Measurements from ENCODE around the gene FAM83E.

FAM83E gene

GRCh38 chr19:48627865-48628314 lies 13.0 kb upstream of the FAM83E start:
- no peak for DNase-seq

DNA sequence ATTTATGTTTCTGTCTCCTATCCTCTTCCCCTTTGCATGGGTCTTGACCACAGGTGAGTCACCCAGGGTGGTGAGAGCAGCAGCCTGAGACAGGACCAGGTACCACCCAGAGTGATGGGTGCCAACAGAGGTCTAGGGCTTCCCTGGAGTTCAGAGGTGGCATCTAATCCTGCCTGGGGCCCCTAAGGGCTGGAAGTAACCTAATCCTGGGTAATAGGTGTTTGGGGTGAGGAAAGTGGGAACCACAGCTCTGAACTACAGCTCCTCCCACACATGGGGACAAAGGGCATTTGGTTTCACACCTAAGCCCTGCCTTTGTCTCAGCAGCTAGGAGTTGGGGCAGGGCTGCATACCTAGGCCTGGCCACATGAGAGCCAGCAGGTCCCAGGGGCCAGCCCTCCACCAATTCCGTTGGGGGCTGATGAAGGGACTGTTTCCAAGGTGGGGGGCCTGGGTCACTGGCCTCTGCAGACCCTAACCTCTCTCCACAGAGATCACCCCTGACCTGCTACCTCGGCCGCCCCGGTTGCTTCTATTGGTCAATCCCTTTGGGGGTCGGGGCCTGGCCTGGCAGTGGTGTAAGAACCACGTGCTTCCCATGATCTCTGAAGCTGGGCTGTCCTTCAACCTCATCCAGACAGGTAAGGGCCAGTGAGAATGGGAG lies 12.5 kb upstream of the FAM83E start:
- DNase-seq = no peak

DNA sequence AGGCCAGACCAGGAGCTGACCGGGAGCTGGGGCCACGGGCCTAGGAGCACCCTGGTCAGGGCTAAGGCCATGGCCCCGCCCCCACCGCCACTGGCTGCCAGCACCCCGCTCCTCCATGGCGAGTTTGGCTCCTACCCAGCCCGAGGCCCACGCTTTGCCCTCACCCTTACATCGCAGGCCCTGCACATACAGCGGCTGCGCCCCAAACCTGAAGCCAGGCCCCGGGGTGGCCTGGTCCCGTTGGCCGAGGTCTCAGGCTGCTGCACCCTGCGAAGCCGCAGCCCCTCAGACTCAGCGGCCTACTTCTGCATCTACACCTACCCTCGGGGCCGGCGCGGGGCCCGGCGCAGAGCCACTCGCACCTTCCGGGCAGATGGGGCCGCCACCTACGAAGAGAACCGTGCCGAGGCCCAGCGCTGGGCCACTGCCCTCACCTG lies 11.0 kb upstream of the FAM83E start:
- no peak for DNase-seq

- DNase-seq = no peak
Observed at GRCh38 chr19:48624791-48625723, 10.2 kb upstream of the FAM83E start.

DNA sequence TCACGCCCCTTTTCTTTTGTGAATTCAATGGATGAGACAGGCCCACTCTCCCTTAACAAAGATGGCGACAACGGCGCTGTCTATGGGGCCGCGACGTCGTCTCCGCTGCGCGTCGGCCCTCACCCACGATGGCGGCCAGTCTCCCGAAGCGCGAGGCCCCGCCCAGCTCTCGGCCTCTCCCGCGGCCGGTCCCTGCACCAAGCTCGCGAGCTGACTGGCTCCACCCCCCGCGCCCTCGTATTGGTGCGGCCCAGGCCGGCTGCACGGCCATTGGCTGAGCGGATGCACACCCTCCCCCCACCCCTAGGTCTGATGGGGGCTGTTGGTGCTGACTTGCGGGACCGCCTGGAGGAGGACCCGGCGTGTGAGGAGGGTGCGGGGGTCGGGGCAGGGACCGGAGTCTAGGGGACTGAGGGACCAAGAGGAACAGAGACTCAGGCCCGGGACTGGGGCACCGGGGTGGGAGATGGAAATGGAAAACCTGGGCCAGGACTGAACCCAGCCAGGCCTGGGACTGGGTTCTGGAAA lies 9.3 kb upstream of the FAM83E start:
- peak; percentile 97 for DNase-seq

DNA sequence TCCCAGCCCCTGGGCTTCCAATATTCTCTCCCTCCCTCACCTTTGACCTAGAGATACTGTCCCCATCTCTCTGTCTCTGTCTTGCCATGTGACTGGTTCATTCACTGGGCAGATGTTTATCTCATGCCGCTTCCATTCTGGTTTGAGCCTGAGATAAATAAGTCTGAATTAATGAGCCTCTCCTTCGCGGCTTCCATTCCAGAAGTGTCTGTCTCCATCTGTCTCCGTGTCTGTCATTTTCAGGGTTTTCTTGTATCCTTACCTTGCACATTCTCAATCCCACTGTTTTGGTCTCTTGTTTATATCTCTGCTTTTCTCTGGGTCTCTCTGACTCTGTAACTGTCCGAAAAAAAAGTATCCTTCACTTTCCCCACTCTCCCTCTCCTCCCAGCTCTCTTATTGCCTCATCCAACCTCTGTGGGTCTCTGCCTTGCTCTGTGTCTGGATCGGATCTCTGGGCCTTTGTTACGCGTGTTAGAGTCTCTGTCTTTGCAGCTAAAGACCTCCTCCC lies 8.7 kb upstream of the FAM83E start:
- DNase-seq = no peak

- no peak for DNase-seq
Observed at GRCh38 chr19:48619692-48620585, 5.1 kb upstream of the FAM83E start.

- DNase-seq = peak; percentile 100
Observed at GRCh38 chr19:48618916-48619691, 4.2 kb upstream of the FAM83E start, which contains the start of the genes RPL18 and SPHK2. Gene RPL18 (minus strand): TSS chr19:48619178. CDS start chr19:48619143, 35 bp downstream. Gene SPHK2 (plus strand): TSS chr19:48619506. CDS start chr19:48620515, 1,009 bp downstream.

GRCh38 chr19:48618278-48618915 lies 3.5 kb upstream of the FAM83E start:
- no peak for DNase-seq

GRCh38 chr19:48617146-48617937 lies 2.5 kb upstream of the FAM83E start:
- DNase-seq = no peak

GRCh38 chr19:48616491-48617056 lies 1.7 kb upstream of the FAM83E start:
- no peak for DNase-seq

GRCh38 chr19:48616041-48616436 lies 1.2 kb upstream of the FAM83E start:
- no peak for DNase-seq

GRCh38 chr19:48615231-48616040 lies 560 bp upstream of the FAM83E start:
- no peak for DNase-seq

DNA sequence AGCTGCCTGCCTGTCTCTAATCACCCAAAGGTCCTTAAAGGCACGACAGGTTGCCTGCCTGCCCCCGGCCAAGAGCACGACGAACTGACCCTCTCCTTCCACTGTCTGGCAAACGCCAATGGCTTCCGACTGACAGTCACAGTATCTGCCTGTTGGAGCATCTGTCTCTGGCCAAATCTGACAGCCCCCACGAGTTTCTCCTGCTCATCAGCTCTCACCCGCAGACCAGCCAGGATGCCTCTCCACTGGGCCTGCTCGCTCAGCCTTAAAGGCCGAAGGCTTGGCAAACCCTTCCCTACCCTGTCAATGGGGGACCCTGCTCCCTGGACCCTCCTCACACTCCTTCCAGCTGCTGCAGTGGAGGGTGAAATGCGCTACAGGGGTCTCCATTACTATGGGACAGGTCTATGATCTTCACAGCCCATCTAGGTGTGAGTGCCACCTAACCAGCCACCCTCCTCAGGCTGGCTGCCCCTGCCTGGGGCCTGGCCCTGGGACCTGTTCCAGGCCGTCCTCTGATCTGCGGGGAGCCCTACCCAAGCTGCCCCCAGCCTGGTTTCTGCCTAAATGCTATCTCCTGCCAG lies 932 bp downstream of the FAM83E start:
- no peak for DNase-seq

GRCh38 chr19:48613024-48613851 lies 1.6 kb downstream of the FAM83E start:
- DNase-seq = no peak

DNA sequence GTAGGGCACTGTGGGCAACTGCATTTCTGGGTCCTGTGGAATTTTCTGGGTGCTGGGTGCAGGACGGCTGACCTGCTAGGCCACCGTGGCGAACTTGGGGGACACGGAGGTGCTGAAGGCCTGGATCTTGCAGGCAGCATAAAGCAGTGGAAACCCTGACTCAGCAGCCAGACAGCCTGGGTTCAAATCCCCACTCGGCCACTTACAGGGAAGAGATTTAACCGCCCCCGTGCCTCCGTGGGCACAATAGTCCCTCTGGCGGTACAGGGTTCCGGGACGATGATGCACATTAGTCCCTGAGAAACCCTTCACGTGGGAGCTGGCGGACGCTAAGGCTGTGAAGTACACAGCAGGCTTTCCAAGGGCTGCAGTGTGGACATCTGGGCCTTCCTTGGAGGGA lies 3.0 kb downstream of the FAM83E start:
- DNase-seq = no peak

DNA sequence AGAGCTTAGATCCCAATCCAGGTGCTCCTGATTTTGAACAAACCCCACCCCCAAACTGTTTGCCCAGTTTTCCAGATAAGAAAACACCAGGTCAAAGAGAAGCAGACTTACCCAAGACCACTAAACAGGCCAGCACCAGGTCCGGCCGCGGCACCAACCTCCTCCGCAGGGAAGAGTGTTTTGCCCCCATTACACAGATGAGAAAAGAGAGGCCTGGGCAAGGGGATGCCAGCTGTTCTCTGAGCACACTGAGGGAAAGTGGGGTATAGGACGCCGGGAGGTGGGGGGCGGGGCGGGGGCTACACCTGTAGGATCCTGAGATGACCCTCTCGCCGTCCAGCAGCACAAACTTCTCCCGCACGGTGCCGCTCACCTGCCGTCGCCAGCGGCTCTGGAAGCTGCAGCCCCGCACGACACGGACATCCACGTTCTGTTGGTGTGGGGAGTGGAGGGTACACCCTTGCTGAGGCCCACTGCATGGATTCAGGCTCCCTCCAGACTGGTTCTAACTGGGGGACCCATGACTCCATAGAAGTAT lies 5.2 kb downstream of the FAM83E start:
- no peak for DNase-seq
